ENCODE measurements around the gene GTF2A1.

Gene GTF2A1

GRCh38 chr14:81157431-81157830, 63.3 kb downstream of the GTF2A1 start:
- Histone ChIP-seq H3K79me1 (ENCODE audit: low read length) (no peaks in the 10 kb centered on the region), H2BK120ac (ENCODE audit: low read depth, low read length) (no peak overlapping the region), H3K18ac (ENCODE audit: low read length) (no peak overlapping the region), H3K79me2 (ENCODE audit: control insufficient read depth, insufficient read depth, low read length) (no peaks in the 10 kb centered on the region), H2BK15ac (replicated peaks; ENCODE audit: low read depth) (no peak overlapping the region), H3K56ac (ENCODE audit: low read length) (no peak overlapping the region), H3K36me3 (ENCODE audit: control insufficient read depth, insufficient read depth, low read length) (no peaks in the 10 kb centered on the region), H3K4ac (ENCODE audit: low read depth, low read length) (no peak overlapping the region), H3K4me3 (ENCODE audit: low read length) (no peak overlapping the region), H3K9ac (ENCODE audit: low read length) (no peak overlapping the region), H3K4me1 (ENCODE audit: control insufficient read depth, low read depth, low read length) (no peaks in the 10 kb centered on the region), H4K5ac (ENCODE audit: low read length) (no peak overlapping the region), H3K23ac (ENCODE audit: low read length) (no peak overlapping the region), H2AK5ac (ENCODE audit: low read length) (no peak overlapping the region), H3K4me2 (ENCODE audit: low read length) (no peak overlapping the region), H3K27me3 (ENCODE audit: insufficient read depth, low read length, poor library complexity) (no peaks in the 10 kb centered on the region), H4K8ac (ENCODE audit: low read depth, low read length) (no peak overlapping the region), H2BK5ac (ENCODE audit: low read length) (no peak overlapping the region), H3K27ac (ENCODE audit: low read depth, low read length) (no peak overlapping the region)
- WGBS (ENCODE audit: extremely low coverage, insufficient coverage, low lambda C conversion rate) = no CpG with 5 or more reads among the region's 1 CpG
- no peak for DNase-seq

- H3K79me1 ChIP-seq (ENCODE audit: low read length) = no peaks in the 10 kb centered on the region
- H3K4ac ChIP-seq (ENCODE audit: low read depth, low read length) = no peak overlapping the region
- H2AK5ac ChIP-seq (ENCODE audit: low read length) = no peak overlapping the region
- no peak overlapping the region for H3K56ac ChIP-seq (ENCODE audit: low read length)
- H3K4me3 ChIP-seq (ENCODE audit: low read length) = no peak overlapping the region
- WGBS (ENCODE audit: extremely low coverage, insufficient coverage, low lambda C conversion rate) = no CpG with 5 or more reads among the region's 1 CpG
- no peak overlapping the region for H2BK5ac ChIP-seq (ENCODE audit: low read length)
- H2BK15ac ChIP-seq (replicated peaks; ENCODE audit: low read depth) = no peak overlapping the region
- H3K4me1 ChIP-seq (ENCODE audit: control insufficient read depth, low read depth, low read length) = no peaks in the 10 kb centered on the region
- no peak overlapping the region for H3K9ac ChIP-seq (ENCODE audit: low read length)
- H4K8ac ChIP-seq (ENCODE audit: low read depth, low read length) = no peak overlapping the region
- no peaks in the 10 kb centered on the region for H3K79me2 ChIP-seq (ENCODE audit: control insufficient read depth, insufficient read depth, low read length)
- H3K36me3 ChIP-seq (ENCODE audit: control insufficient read depth, insufficient read depth, low read length) = no peaks in the 10 kb centered on the region
- no peak overlapping the region for H3K4me2 ChIP-seq (ENCODE audit: low read length)
- no peak overlapping the region for H3K18ac ChIP-seq (ENCODE audit: low read length)
- H4K5ac ChIP-seq (ENCODE audit: low read length) = no peak overlapping the region
- no peaks in the 10 kb centered on the region for H3K27me3 ChIP-seq (ENCODE audit: insufficient read depth, low read length, poor library complexity)
- no peak overlapping the region for H3K27ac ChIP-seq (ENCODE audit: low read depth, low read length)
- H3K23ac ChIP-seq (ENCODE audit: low read length) = no peak overlapping the region
- no peak overlapping the region for H2BK120ac ChIP-seq (ENCODE audit: low read depth, low read length)
- DNase-seq = no peak
Observed at GRCh38 chr14:81153187-81153586, 67.6 kb downstream of the GTF2A1 start.

GRCh38 chr14:81148635-81149034, 72.1 kb downstream of the GTF2A1 start:
- H3K56ac ChIP-seq (ENCODE audit: low read length) = no peak overlapping the region
- no peak overlapping the region for H2BK120ac ChIP-seq (ENCODE audit: low read depth, low read length)
- no peak overlapping the region for H4K5ac ChIP-seq (ENCODE audit: low read length)
- H2AK5ac ChIP-seq (ENCODE audit: low read length) = no peak overlapping the region
- H2BK5ac ChIP-seq (ENCODE audit: low read length) = no peak overlapping the region
- H3K27ac ChIP-seq (ENCODE audit: low read depth, low read length) = no peak overlapping the region
- no peak overlapping the region for H4K8ac ChIP-seq (ENCODE audit: low read depth, low read length)
- H2BK15ac ChIP-seq (replicated peaks; ENCODE audit: low read depth) = no peak overlapping the region
- no peaks in the 10 kb centered on the region for H3K79me1 ChIP-seq (ENCODE audit: low read length)
- H3K4me2 ChIP-seq (ENCODE audit: low read length) = no peak overlapping the region
- no peaks in the 10 kb centered on the region for H3K79me2 ChIP-seq (ENCODE audit: control insufficient read depth, insufficient read depth, low read length)
- no peaks in the 10 kb centered on the region for H3K4me1 ChIP-seq (ENCODE audit: control insufficient read depth, low read depth, low read length)
- no peak overlapping the region for H3K18ac ChIP-seq (ENCODE audit: low read length)
- H3K9ac ChIP-seq (ENCODE audit: low read length) = no peak overlapping the region
- no peak overlapping the region for H3K4ac ChIP-seq (ENCODE audit: low read depth, low read length)
- H3K4me3 ChIP-seq (ENCODE audit: low read length) = no peak overlapping the region
- no peak for DNase-seq
- H3K23ac ChIP-seq (ENCODE audit: low read length) = no peak overlapping the region
- H3K27me3 ChIP-seq (ENCODE audit: insufficient read depth, low read length, poor library complexity) = no peaks in the 10 kb centered on the region
- no peaks in the 10 kb centered on the region for H3K36me3 ChIP-seq (ENCODE audit: control insufficient read depth, insufficient read depth, low read length)
- no CpG with 5 or more reads among the region's 4 CpGs for WGBS (ENCODE audit: extremely low coverage, insufficient coverage, low lambda C conversion rate)

- H4K8ac ChIP-seq (ENCODE audit: low read depth, low read length) = no peak overlapping the region
- no peak overlapping the region for H2BK5ac ChIP-seq (ENCODE audit: low read length)
- no peaks in the 10 kb centered on the region for H3K79me2 ChIP-seq (ENCODE audit: control insufficient read depth, insufficient read depth, low read length)
- DNase-seq = no peak
- no peak overlapping the region for H2AK5ac ChIP-seq (ENCODE audit: low read length)
- no peak overlapping the region for H3K4ac ChIP-seq (ENCODE audit: low read depth, low read length)
- H3K79me1 ChIP-seq (ENCODE audit: low read length) = no peaks in the 10 kb centered on the region
- no peak overlapping the region for H2BK120ac ChIP-seq (ENCODE audit: low read depth, low read length)
- no peak overlapping the region for H3K4me2 ChIP-seq (ENCODE audit: low read length)
- no peak overlapping the region for H3K9ac ChIP-seq (ENCODE audit: low read length)
- WGBS (ENCODE audit: extremely low coverage, insufficient coverage, low lambda C conversion rate) = no CpG with 5 or more reads among the region's 2 CpGs
- H3K4me3 ChIP-seq (ENCODE audit: low read length) = no peak overlapping the region
- H3K27me3 ChIP-seq (ENCODE audit: insufficient read depth, low read length, poor library complexity) = no peaks in the 10 kb centered on the region
- H3K56ac ChIP-seq (ENCODE audit: low read length) = no peak overlapping the region
- no peak overlapping the region for H2BK15ac ChIP-seq (replicated peaks; ENCODE audit: low read depth)
- H3K36me3 ChIP-seq (ENCODE audit: control insufficient read depth, insufficient read depth, low read length) = no peaks in the 10 kb centered on the region
- no peak overlapping the region for H4K5ac ChIP-seq (ENCODE audit: low read length)
- H3K18ac ChIP-seq (ENCODE audit: low read length) = no peak overlapping the region
- no peaks in the 10 kb centered on the region for H3K4me1 ChIP-seq (ENCODE audit: control insufficient read depth, low read depth, low read length)
- no peak overlapping the region for H3K27ac ChIP-seq (ENCODE audit: low read depth, low read length)
- no peak overlapping the region for H3K23ac ChIP-seq (ENCODE audit: low read length)
Observed at GRCh38 chr14:81147140-81147897, 73.4 kb downstream of the GTF2A1 start.

GRCh38 chr14:81144824-81145603, 75.7 kb downstream of the GTF2A1 start:
- DNase-seq = no peak
- no peak overlapping the region for H2BK15ac ChIP-seq (replicated peaks; ENCODE audit: low read depth)
- H3K79me2 ChIP-seq (ENCODE audit: control insufficient read depth, insufficient read depth, low read length) = no peaks in the 10 kb centered on the region
- no peak overlapping the region for H4K5ac ChIP-seq (ENCODE audit: low read length)
- no peaks in the 10 kb centered on the region for H3K79me1 ChIP-seq (ENCODE audit: low read length)
- no peak overlapping the region for H3K56ac ChIP-seq (ENCODE audit: low read length)
- no peak overlapping the region for H2BK120ac ChIP-seq (ENCODE audit: low read depth, low read length)
- WGBS (ENCODE audit: extremely low coverage, insufficient coverage, low lambda C conversion rate) = no CpG with 5 or more reads among the region's 3 CpGs
- H3K4me1 ChIP-seq (ENCODE audit: control insufficient read depth, low read depth, low read length) = no peaks in the 10 kb centered on the region
- no peak overlapping the region for H3K18ac ChIP-seq (ENCODE audit: low read length)
- no peak overlapping the region for H3K4me3 ChIP-seq (ENCODE audit: low read length)
- H3K9ac ChIP-seq (ENCODE audit: low read length) = no peak overlapping the region
- H3K4ac ChIP-seq (ENCODE audit: low read depth, low read length) = no peak overlapping the region
- no peak overlapping the region for H2AK5ac ChIP-seq (ENCODE audit: low read length)
- H3K4me2 ChIP-seq (ENCODE audit: low read length) = no peak overlapping the region
- H3K27me3 ChIP-seq (ENCODE audit: insufficient read depth, low read length, poor library complexity) = no peaks in the 10 kb centered on the region
- no peak overlapping the region for H4K8ac ChIP-seq (ENCODE audit: low read depth, low read length)
- no peak overlapping the region for H3K27ac ChIP-seq (ENCODE audit: low read depth, low read length)
- no peak overlapping the region for H3K23ac ChIP-seq (ENCODE audit: low read length)
- H3K36me3 ChIP-seq (ENCODE audit: control insufficient read depth, insufficient read depth, low read length) = no peaks in the 10 kb centered on the region
- no peak overlapping the region for H2BK5ac ChIP-seq (ENCODE audit: low read length)
